GM19438 (cell line): ENCODE results near the gene PRPF19.

Source experiments
- ATAC-seq: cut with Tn5 transposase; IDR thresholded peaks from one replicate; pipeline ENCODE4 v1.9.1; 2021; ENCODE audit warnings: low read depth; ENCODE audit not compliant: unreplicated experiment

PRPF19 gene

GRCh38 chr11:60876168-60876485, 30.3 kb downstream of the PRPF19 start:
- ATAC-seq: no peak

GRCh38 chr11:60875366-60876167, 30.8 kb downstream of the PRPF19 start:
- no peak for ATAC-seq

- no peak for ATAC-seq
These were observed 31.7 kb downstream of the PRPF19 start for GRCh38 chr11:60874421-60875365.

GRCh38 chr11:60873533-60873932, 32.9 kb downstream of the PRPF19 start:
- no peak for ATAC-seq

- ATAC-seq: no peak
These were observed 33.3 kb downstream of the PRPF19 start for GRCh38 chr11:60872961-60873524.

- no peak for ATAC-seq
These were observed 34.0 kb downstream of the PRPF19 start for GRCh38 chr11:60872124-60872960.

- no peak for ATAC-seq
These were observed 34.9 kb downstream of the PRPF19 start for GRCh38 chr11:60871378-60872061.

GRCh38 chr11:60870733-60871377, 35.5 kb downstream of the PRPF19 start:
- no peak for ATAC-seq

- ATAC-seq: no peak
These were observed 36.1 kb downstream of the PRPF19 start for GRCh38 chr11:60870276-60870675.

- no peak for ATAC-seq
These were observed 36.9 kb downstream of the PRPF19 start for GRCh38 chr11:60869451-60869825.

- ATAC-seq: no peak
These were observed 37.5 kb downstream of the PRPF19 start for GRCh38 chr11:60868682-60869450.

GRCh38 chr11:60867871-60868681, 38.3 kb downstream of the PRPF19 start:
- no peak for ATAC-seq

GRCh38 chr11:60866911-60867870, 39.2 kb downstream of the PRPF19 start, which contains the start of gene ZP1:
TSS of gene ZP1 (plus strand) at chr11:60867542. CDS start at chr11:60867562, 20 bp downstream.
- no peak for ATAC-seq

- ATAC-seq: no peak
These were observed 41.4 kb downstream of the PRPF19 start for GRCh38 chr11:60864856-60865513.

- no peak for ATAC-seq
These were observed 42.5 kb downstream of the PRPF19 start for GRCh38 chr11:60863550-60864521.
